ENCODE data around the gene AARS1.
"Not testable (repeated sequence)": the region's sequence is repeated elsewhere in the genome, so short reads cannot be mapped to it uniquely, and the experiment has no call there.

Gene AARS1

DNA sequence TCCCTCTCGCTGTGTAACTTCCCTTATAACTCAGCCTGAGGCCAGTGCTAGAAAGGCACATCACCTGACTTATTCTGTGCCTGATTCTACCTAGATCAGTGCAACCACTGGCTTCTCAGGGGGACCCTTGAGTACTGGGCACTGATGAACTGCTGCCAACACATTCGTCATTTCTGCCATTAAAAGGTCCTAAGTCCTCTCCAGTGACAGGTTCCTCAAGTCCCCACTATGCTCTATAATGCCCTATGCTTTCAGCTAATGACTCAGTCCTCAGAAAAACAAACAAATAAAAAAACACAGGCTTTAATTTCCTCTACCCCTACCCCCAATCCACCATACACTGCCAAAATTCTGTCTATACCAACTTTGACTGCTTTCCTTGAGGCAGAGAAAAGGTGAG, 66.1 kb downstream of the AARS1 start:
- DNase-seq = not testable (repeated sequence)

DNA sequence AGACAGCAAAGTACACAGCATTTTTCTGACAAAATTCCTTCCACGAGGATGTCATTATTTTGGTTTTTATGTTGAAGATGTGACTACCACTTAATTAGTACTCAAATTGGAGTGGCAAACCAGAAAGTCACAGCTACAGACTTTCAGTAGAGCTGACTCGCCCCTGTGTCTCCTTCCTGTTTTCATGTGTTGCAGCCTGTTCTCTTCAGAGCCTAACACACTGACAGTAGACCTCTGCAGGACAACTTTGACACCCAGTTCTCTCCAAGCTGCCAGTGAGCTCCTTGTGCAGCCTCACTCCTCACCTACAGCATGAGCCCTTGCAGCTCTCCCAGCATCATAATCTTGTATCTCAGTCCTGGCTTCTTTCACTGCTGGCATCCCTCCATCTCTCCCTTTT, 66.7 kb downstream of the AARS1 start:
- DNase-seq = not testable (repeated sequence)

DNA sequence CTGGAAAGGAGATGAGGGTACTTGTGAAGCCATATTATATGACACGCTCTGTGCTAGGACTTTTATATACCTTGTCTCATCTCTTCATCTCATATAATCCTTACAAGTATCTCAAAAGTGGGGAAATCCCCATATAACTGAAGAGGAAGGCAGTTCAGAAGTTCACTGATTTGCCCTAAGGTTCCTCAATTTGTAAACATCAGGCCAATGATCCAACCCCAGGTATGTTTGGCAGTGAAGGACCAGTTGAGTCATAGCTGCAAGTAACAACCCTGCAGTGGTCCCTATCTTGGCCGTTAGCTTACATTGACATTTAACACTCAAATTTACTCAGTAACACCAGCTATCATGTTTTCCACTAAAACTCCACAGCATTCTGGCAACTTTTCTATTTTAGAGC, 70.7 kb downstream of the AARS1 start:
- DNase-seq = not testable (repeated sequence)

DNA sequence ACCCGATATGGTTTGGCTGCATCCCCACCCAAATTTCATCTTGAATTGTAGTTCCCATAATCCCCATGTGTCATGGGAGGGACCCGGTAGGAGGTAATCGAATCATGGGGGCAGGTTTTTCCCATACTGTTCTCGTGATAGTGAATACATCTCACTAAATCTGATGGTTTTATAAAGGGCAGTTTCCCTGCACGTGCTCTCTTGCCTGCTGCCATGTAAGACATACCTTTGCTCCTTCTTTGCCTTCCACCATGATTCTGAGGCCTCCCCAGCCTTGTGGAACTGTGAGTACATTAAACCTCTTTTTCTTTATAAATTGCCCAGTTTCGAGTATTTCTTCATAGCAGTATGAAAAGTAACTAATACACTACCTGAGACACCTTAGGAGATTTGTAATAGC, 82.9 kb downstream of the AARS1 start:
- not testable (repeated sequence) for DNase-seq

DNA sequence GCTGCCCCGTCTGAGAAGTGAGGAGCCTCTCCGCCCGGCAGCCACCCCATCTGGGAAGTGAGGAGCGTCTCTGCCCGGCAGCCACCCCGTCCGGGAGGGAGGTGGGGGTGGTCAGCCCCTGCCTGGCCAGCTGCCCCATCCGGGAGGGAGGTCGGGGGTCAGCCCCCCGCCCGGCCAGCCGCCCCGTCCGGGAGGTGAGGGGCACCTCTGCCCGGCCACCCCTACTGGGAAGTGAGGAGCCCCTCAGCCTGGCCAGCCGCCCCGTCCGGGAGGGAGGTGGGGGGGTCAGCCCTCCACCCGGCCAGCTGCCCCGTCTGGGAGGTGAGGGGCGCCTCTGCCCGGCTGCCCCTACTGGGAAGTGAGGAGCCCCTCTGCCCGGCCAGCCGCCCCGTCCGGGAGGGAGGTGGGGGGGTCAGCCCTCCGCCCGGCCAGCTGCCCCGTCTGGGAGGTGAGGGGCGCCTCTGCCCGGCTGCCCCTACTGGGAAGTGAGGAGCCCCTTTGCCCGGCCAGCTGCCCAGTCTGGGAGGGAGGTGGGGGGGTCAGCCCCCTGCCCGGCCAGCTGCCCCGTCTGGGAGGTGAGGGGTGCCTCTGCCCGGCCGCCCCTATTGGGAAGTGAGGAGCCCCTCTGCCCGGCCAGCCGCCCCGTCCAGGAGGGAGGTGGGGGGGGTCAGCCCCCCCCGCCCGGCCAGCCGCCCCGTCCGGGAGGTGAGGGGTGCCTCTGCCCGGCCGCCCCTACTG, 84.5 kb downstream of the AARS1 start:
- DNase-seq = not testable (repeated sequence)

DNA sequence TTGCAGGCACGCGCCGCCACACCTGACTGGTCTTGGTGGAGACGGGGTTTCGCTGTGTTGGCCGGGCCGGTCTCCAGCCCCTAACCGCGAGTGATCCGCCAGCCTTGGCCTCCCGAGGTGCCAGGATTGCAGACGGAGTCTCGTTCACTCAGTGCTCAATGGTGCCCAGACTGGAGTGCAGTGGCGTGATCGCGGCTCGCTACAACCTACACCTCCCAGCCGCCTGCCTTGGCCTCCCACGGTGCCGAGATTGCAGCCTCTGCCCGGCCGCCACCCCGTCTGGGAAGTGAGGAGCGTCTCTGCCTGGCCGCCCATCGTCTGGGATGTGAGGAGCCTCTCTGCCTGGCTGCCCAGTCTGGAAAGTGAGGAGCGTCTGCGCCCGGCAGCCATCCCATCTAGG, 85.3 kb downstream of the AARS1 start:
- not testable (repeated sequence) for DNase-seq

DNA sequence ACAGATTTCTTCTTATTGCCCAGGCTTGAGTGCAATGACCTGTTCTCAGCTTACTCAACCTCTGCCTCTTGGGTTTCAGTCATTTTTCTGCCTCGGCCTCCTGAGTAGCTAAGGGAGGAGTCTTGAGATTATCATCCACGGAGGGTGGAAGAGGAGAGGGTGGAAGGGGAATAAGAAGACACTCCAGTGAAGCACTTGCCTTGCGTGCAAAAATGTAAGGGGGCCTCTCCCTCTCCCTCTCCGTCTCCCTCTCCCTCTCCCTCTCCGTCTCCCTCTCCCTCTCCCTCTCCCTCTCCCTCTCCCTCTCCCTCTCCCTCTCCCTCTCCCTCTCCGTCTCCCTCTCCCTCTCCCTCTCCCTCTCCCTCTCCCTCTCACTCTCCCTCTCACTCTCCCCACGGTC, 85.8 kb downstream of the AARS1 start:
- not testable (repeated sequence) for DNase-seq

All from stimulated activated CD4-positive, alpha-beta T cell treated with anti-CD3 and anti-CD28 coated beads, Interleukin-1b, Interleukin-23, amount 100 ng/mL, for 48 hours (primary cell).